Endothelial cell (in vitro differentiated cells): ENCODE measurements around the gene ERCC2. TPM values are rescaled to one million over a fixed set of nuclear protein-coding genes. Genes with fewer than 3 reads are reported as not detected.

Experiments used
- DNase-seq: peaks from one replicate; pipeline ENCODE4 v3.0.0; 2021; ENCODE audit warnings: low spot score
- H3K27ac Mint-ChIP-seq: one replicate; pipeline ENCODE4 v1.8.0; 2021; ENCODE audit warnings: mixed read lengths, inconsistent platforms; ENCODE audit not compliant: unreplicated experiment
- H3K27me3 Mint-ChIP-seq: one replicate; pipeline ENCODE4 v1.8.0; 2021; ENCODE audit warnings: mild to moderate bottlenecking, moderate library complexity, mixed read lengths, inconsistent platforms; ENCODE audit not compliant: unreplicated experiment
- H3K36me3 Mint-ChIP-seq: one replicate; pipeline ENCODE4 v1.8.0; 2021; ENCODE audit warnings: mild to moderate bottlenecking, low read depth, mixed read lengths, inconsistent platforms; ENCODE audit not compliant: unreplicated experiment
- H3K4me1 Mint-ChIP-seq: one replicate; pipeline ENCODE4 v1.8.0; 2021; ENCODE audit warnings: mild to moderate bottlenecking, mixed read lengths, inconsistent platforms; ENCODE audit not compliant: unreplicated experiment
- H3K4me3 Mint-ChIP-seq: one replicate; pipeline ENCODE4 v1.8.0; 2021; ENCODE audit warnings: mild to moderate bottlenecking, mixed read lengths, inconsistent platforms; ENCODE audit not compliant: unreplicated experiment
- H3K9me3 Mint-ChIP-seq: one replicate; pipeline ENCODE4 v1.8.0; 2021; ENCODE audit warnings: mixed read lengths, inconsistent platforms; ENCODE audit not compliant: unreplicated experiment
- CTCF ChIP-seq: fragments of 200-600 bp; sonication (generic); IDR thresholded peaks from one replicate; pipeline ENCODE4 v1.5.0; 2021; ENCODE audit warnings: antibody characterized with exemption; ENCODE audit not compliant: unreplicated experiment
- total RNA-seq: library from RNA; stranded (reverse); fragmentation: NEBNext Ultra II Directional; extraction: Animal tissue kit (Norgen Biotek cat#: 25700); gene quantifications from one replicate; pipeline ENCODE4 v1.2.1, GENCODE V29; 2021; ENCODE audit not compliant: unreplicated experiment

The ERCC2 gene
- total RNA-seq, 1 donor from 2014 or later = 44.2 TPM

DNA sequence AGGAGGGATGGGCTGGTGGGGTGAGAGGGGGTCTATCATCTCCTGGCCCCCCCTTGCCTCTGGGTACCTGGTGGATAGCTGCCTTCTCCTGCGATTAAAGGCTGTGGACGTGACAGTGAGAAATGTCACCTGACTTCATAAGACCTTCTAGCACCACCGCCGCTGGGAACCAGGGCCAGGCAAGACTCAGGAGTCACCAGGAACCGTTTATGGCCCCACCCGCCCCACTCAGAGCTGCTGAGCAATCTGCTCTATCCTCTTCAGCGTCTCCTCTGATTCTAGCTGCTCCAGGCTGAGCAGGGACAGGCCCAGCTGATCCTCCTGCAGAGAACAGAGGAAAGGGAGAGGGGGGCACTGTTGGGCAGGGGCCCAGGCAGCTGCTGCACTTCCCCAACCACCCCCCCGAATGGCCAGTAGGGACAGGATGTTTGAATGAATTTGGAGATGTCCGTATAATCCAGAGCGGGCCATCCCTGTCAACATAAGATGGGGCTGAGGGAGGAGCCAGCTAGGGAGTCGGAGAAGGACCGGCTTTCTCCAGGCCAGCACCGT lies 18.9 kb downstream of the ERCC2 start:
- Mint-ChIP-seq H3K27ac (no peak overlapping the region), H3K9me3 (no peaks in the 10 kb centered on the region), H3K36me3 (peaks cover 33% of the 10 kb centered on the region), H3K4me3 (no peak overlapping the region), H3K27me3 (peaks cover 10% of the 10 kb centered on the region), H3K4me1 (no peaks in the 10 kb centered on the region)
- DNase-seq = no peak
- no peak for TF ChIP-seq CTCF

- Mint-ChIP-seq H3K9me3 (no peaks in the 10 kb centered on the region), H3K27ac (no peak overlapping the region), H3K36me3 (peaks cover 33% of the 10 kb centered on the region), H3K4me1 (no peaks in the 10 kb centered on the region), H3K27me3 (peaks cover 14% of the 10 kb centered on the region), H3K4me3 (no peak overlapping the region)
- DNase-seq = no peak
- TF ChIP-seq CTCF = no peak
Measured at GRCh38 chr19:45350477-45351058, 19.8 kb downstream of the ERCC2 start.

DNA sequence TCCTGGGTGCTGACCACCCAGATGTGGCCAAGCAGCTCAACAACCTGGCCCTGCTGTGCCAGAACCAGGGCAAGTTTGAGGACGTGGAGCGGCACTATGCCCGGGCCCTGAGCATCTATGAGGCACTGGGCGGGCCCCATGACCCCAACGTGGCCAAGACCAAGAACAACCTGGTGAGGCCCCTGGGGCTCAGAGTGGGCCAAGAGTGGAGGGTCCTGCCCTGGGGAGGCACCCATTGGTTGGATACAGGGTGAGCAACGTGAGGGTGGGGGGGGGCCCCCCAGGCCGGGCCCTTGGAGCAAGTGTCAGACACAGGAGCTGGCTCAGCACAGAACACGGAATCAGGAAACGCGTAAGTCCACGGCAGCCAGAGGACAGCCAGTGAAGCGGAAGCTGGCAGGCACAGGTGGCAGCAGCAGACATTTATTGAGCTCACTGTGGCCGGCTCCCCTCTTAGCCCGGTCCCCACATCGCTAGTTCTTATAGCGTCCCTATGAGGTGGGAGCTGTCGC lies 20.9 kb downstream of the ERCC2 start:
- peaks cover 14% of the 10 kb centered on the region for H3K27me3 Mint-ChIP-seq
- H3K27ac Mint-ChIP-seq = no peak overlapping the region
- no peaks in the 10 kb centered on the region for H3K4me1 Mint-ChIP-seq
- TF ChIP-seq CTCF = no peak
- DNase-seq = no peak
- peaks cover 28% of the 10 kb centered on the region for H3K36me3 Mint-ChIP-seq
- H3K4me3 Mint-ChIP-seq = no peak overlapping the region
- no peaks in the 10 kb centered on the region for H3K9me3 Mint-ChIP-seq

DNA sequence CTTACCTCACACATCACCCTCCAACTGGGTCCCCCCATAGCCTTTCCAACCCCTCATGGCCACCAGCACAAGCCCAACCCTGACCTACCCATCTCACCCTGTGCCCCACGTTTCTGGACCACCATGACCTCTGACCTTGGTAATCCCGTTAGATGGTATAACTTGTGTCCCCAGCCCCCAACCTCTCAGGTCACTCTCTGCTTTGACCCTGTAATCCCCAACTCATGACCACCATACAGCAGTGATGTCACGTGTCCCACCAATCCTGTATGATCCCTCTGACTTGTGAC lies 21.3 kb downstream of the ERCC2 start:
- Mint-ChIP-seq H3K9me3 (no peaks in the 10 kb centered on the region), H3K36me3 (peaks cover 28% of the 10 kb centered on the region), H3K27me3 (peaks cover 14% of the 10 kb centered on the region), H3K27ac (no peak overlapping the region), H3K4me1 (no peaks in the 10 kb centered on the region), H3K4me3 (peak overlapping the region; percentile 65)
- DNase-seq = no peak
- no peak for TF ChIP-seq CTCF

- no peak for TF ChIP-seq CTCF
- H3K36me3 Mint-ChIP-seq = peaks cover 23% of the 10 kb centered on the region
- peaks cover 17% of the 10 kb centered on the region for H3K27me3 Mint-ChIP-seq
- no peak for DNase-seq
- no peaks in the 10 kb centered on the region for H3K9me3 Mint-ChIP-seq
- H3K27ac Mint-ChIP-seq = no peak overlapping the region
- H3K4me3 Mint-ChIP-seq = peak overlapping the region; percentile 65
- H3K4me1 Mint-ChIP-seq = no peaks in the 10 kb centered on the region
Measured at GRCh38 chr19:45348367-45349125, 21.8 kb downstream of the ERCC2 start.
